ENCODE data around the gene ENTPD8. TPM values are rescaled to one million over a fixed set of nuclear protein-coding genes. Genes with fewer than 3 reads are reported as not detected.

Gene ENTPD8
- total RNA-seq, 4 donors from 2014 or later = not detected

- TF ChIP-seq CTCF (IDR thresholded peaks at IDR 0.05) (no peak), POLR2A (IDR thresholded peaks at IDR 0.05) (no peak)
- Histone ChIP-seq H3K36me3 (peaks cover 0 to 37% (median 0%) of the 10 kb centered on the region in 3 donors), H3K4me3 (no peak overlapping the region), H3K9me3 (no peaks in the 10 kb centered on the region), H3K27me3 (no peaks in the 10 kb centered on the region), H3K4me1 (peaks cover 0 to 12% (median 2%) of the 10 kb centered on the region in 4 donors), H3K27ac (no peak overlapping the region)
- peak in 1 of 2 donors; percentile 8 for DNase-seq (ENCODE audit: low spot score in 2 of 2)
- 77 to 83% methylated on average over 17 to 23 of the region's 23 CpGs for WGBS, 2 donors
Observed at GRCh38 chr9:137465720-137466388, 24.7 kb upstream of the ENTPD8 start.

GRCh38 chr9:137465000-137465719 is 24.0 kb upstream of the ENTPD8 start:
- 88 to 92% methylated on average over 15 to 17 of the region's 23 CpGs for WGBS, 2 donors
- Histone ChIP-seq H3K4me1 (peaks cover 0 to 12% (median 2%) of the 10 kb centered on the region in 4 donors), H3K27me3 (no peaks in the 10 kb centered on the region), H3K27ac (no peak overlapping the region), H3K36me3 (peaks cover 0 to 37% (median 0%) of the 10 kb centered on the region in 3 donors), H3K4me3 (no peak overlapping the region), H3K9me3 (no peaks in the 10 kb centered on the region)
- no peak for DNase-seq (ENCODE audit: low spot score in 2 of 2)
- TF ChIP-seq EP300 (IDR thresholded peaks at IDR 0.05) (no peak), POLR2A (IDR thresholded peaks at IDR 0.05) (no peak)

GRCh38 chr9:137464291-137464999 is 23.3 kb upstream of the ENTPD8 start:
- WGBS, 2 donors = 87 to 93% methylated on average over 15 to 23 of the region's 28 CpGs
- TF ChIP-seq CTCF (IDR thresholded peaks at IDR 0.05) (no peak), POLR2A (IDR thresholded peaks at IDR 0.05) (no peak), EP300 (IDR thresholded peaks at IDR 0.05) (no peak)

GRCh38 chr9:137463931-137464290 is 22.8 kb upstream of the ENTPD8 start:
- Histone ChIP-seq H3K27ac (no peak overlapping the region), H3K4me3 (no peak overlapping the region), H3K36me3 (peaks cover 0 to 37% (median 0%) of the 10 kb centered on the region in 3 donors), H3K4me1 (peaks cover 0 to 21% (median 9%) of the 10 kb centered on the region in 4 donors), H3K27me3 (no peaks in the 10 kb centered on the region), H3K9me3 (no peaks in the 10 kb centered on the region)
- WGBS, 2 donors = 95% methylated on average over 13 of the region's 18 CpGs
- TF ChIP-seq CTCF (IDR thresholded peaks at IDR 0.05) (no peak), EP300 (IDR thresholded peaks at IDR 0.05) (no peak), POLR2A (IDR thresholded peaks at IDR 0.05) (no peak)
- DNase-seq (ENCODE audit: low spot score in 2 of 2) = no peak

More at GRCh38 chr9:137464291-137464999, 23.3 kb upstream of the ENTPD8 start:
- no peak overlapping the region for H3K27ac ChIP-seq
- H3K27me3 ChIP-seq = no peaks in the 10 kb centered on the region
- peaks cover 0 to 19% (median 8%) of the 10 kb centered on the region in 4 donors for H3K4me1 ChIP-seq
- H3K4me3 ChIP-seq = no peak overlapping the region
- peaks cover 0 to 37% (median 0%) of the 10 kb centered on the region in 3 donors for H3K36me3 ChIP-seq
- no peaks in the 10 kb centered on the region for H3K9me3 ChIP-seq
- DNase-seq (ENCODE audit: low spot score in 2 of 2) = no peak

DNA sequence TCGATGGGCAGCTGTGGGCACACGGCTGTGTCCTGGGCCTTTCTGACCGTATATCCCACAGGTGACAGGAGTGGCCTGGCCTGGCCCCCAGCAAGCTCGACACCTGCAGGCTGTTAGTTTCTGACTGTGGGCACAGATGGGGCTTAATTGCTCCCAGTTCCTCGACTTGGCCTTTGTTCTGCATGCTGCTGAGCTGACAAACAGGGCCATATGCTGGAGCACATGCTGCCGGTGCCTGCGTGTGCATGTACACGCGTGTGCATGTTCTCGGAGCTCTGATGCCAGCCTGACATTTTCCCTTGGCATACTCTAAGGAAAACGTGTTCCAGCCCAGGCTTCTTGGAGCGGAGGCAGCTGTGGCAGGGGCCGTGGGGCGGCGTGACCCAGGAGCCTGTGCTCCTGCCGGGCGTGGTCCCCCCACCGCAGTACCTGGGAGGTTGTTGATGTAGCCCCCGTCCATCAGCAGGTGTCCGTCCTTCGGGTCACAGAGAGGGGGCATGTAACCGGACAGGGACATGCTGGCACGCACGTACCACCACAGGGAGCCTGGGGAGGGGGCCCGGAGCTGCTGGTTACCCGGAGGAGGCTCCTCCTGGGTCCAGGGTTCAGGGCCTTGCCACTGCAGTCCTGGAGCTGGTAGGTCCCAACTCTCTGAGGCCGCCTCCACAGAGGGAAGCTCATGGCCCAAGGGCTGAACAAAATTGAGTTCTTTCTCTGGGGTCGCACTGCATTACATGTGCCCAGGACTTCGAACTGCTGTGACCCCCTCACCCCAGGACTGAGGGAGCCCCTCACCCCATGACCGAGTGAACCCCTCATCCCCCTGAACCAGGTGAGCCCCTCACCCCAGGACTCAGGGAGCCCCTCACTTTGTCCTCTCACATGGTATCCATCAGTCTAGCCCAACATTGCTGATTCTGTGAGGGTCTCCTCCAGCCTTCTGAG is 22.1 kb upstream of the ENTPD8 start:
- H3K4me3 ChIP-seq = no peak overlapping the region
- H3K27me3 ChIP-seq = no peaks in the 10 kb centered on the region
- DNase-seq (ENCODE audit: low spot score in 2 of 2) = no peak
- TF ChIP-seq CTCF (IDR thresholded peaks at IDR 0.05) (no peak), POLR2A (IDR thresholded peaks at IDR 0.05) (no peak), EP300 (IDR thresholded peaks at IDR 0.05) (no peak)
- H3K36me3 ChIP-seq = peaks cover 0 to 37% (median 0%) of the 10 kb centered on the region in 3 donors
- H3K27ac ChIP-seq = no peak overlapping the region
- H3K9me3 ChIP-seq = no peaks in the 10 kb centered on the region
- peaks cover 0 to 27% (median 14%) of the 10 kb centered on the region in 4 donors for H3K4me1 ChIP-seq
- WGBS, 2 donors = 86 to 89% methylated on average over 26 to 27 of the region's 30 CpGs
